ENCODE measurements around the gene SUGP1. TPM values are rescaled to one million over a fixed set of nuclear protein-coding genes. Genes with fewer than 3 reads are reported as not detected.

The SUGP1 gene
- total and polyA plus RNA-seq, 2 donors from 2014 or later, result 34.7 to 53.1 TPM

DNA sequence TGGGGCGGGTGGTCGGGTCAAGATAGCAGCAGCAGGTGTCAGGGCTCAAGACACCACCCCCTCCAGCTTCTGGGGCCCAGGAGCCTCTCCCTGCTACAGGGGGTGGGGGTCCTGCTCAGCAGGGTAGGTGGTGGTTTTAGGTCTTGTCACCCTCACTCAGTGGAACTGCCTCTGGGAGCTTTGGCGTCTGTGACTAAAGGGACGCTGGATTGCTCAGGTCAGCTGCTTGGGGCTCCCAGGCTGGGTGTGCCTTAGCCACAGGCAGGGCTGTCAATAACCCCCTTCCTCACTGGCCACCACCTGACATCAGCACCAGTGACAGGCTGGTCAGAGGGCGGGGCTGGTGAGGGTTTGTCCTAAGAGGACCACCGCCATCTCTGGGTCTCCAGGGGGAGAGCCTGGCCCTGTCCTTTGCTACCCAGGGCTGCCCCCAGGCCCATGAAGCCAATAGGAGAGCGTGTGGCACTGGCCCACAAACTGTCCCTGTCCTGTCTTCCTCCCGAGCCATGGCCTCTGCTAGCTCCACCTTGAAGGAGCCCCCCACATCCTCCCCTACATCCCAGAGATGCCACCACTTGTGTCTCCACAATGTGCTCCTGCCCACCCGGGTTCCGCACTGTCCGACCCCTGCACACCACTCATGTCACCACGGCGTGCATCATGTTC lies 36.7 kb upstream of the SUGP1 start:
- FAIRE-seq, result no peak
- no peaks in the 10 kb centered on the region for H3K9me3 ChIP-seq (ENCODE audit: control insufficient read depth in 2 of 3, insufficient read depth in 1 of 3, low read length in 3 of 3)
- H3K4me1 ChIP-seq (ENCODE audit: control insufficient read depth in 2 of 3, insufficient read depth in 2 of 3, low read depth in 1 of 3, low read length in 3 of 3), result peaks cover 0 to 2% (median 0%) of the 10 kb centered on the region in 3 donors
- TF ChIP-seq, protein P1, sequence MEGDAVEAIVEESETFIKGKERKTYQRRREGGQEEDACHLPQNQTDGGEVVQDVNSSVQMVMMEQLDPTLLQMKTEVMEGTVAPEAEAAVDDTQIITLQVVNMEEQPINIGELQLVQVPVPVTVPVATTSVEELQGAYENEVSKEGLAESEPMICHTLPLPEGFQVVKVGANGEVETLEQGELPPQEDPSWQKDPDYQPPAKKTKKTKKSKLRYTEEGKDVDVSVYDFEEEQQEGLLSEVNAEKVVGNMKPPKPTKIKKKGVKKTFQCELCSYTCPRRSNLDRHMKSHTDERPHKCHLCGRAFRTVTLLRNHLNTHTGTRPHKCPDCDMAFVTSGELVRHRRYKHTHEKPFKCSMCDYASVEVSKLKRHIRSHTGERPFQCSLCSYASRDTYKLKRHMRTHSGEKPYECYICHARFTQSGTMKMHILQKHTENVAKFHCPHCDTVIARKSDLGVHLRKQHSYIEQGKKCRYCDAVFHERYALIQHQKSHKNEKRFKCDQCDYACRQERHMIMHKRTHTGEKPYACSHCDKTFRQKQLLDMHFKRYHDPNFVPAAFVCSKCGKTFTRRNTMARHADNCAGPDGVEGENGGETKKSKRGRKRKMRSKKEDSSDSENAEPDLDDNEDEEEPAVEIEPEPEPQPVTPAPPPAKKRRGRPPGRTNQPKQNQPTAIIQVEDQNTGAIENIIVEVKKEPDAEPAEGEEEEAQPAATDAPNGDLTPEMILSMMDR (IDR thresholded peaks at IDR 0.05; ENCODE audit: borderline replicate concordance, extremely low read depth, insufficient read depth), result no peak
- H3K27ac ChIP-seq (ENCODE audit: low read depth in 2 of 2, low read length in 2 of 2), result no peak overlapping the region
- intact Hi-C loops (cut with DNase I), result no loop called here
- H3K27me3 ChIP-seq (ENCODE audit: control insufficient read depth, insufficient read depth, low read length), result no peaks in the 10 kb centered on the region
- H3K4me3 ChIP-seq (ENCODE audit: low read length in 3 of 3), result no peak overlapping the region
- no peak for DNase-seq
- peaks cover 2 to 49% (median 27%) of the 10 kb centered on the region in 3 donors for H3K36me3 ChIP-seq (ENCODE audit: control insufficient read depth in 2 of 3, insufficient read depth in 3 of 3, low read length in 3 of 3)
- H3K9ac ChIP-seq (ENCODE audit: low read length in 3 of 3), result no peak overlapping the region

DNA sequence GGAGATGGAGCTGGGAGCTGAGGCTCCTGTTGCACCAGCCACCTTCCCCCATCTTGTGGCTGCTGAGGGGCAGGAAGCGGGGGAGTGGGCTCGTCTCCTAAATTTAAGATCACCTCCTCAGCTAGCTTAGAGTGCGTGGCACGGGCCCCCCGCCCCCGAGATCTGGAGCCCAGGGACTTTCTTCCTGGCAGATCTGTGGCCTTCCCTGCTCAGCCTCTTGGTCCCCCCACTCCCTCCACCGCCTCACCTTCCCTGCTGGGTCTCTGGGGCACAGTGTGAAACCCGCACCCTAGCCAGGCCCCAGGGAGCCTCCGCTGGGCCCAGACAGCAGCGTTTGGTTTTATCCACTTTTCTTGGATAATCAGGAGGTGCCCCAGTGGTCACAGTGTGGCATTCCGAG lies 36.2 kb upstream of the SUGP1 start:
- Histone ChIP-seq H3K9ac (ENCODE audit: low read length in 3 of 3) (no peak overlapping the region), H3K36me3 (ENCODE audit: control insufficient read depth in 2 of 3, insufficient read depth in 3 of 3, low read length in 3 of 3) (peaks cover 2 to 50% (median 28%) of the 10 kb centered on the region in 3 donors), H3K4me1 (ENCODE audit: control insufficient read depth in 2 of 3, insufficient read depth in 2 of 3, low read depth in 1 of 3, low read length in 3 of 3) (peaks cover 0 to 2% (median 0%) of the 10 kb centered on the region in 3 donors), H3K27me3 (ENCODE audit: control insufficient read depth, insufficient read depth, low read length) (no peaks in the 10 kb centered on the region), H3K9me3 (ENCODE audit: control insufficient read depth in 2 of 3, insufficient read depth in 1 of 3, low read length in 3 of 3) (no peaks in the 10 kb centered on the region), H3K4me3 (ENCODE audit: low read length in 3 of 3) (no peak overlapping the region), H3K27ac (ENCODE audit: low read depth in 2 of 2, low read length in 2 of 2) (no peak overlapping the region)
- FAIRE-seq, result no peak
- intact Hi-C loops (cut with DNase I), result no loop called here
- DNase-seq, result no peak
- TF ChIP-seq, protein P1 (IDR thresholded peaks at IDR 0.05; ENCODE audit: borderline replicate concordance, extremely low read depth, insufficient read depth), result no peak

DNA sequence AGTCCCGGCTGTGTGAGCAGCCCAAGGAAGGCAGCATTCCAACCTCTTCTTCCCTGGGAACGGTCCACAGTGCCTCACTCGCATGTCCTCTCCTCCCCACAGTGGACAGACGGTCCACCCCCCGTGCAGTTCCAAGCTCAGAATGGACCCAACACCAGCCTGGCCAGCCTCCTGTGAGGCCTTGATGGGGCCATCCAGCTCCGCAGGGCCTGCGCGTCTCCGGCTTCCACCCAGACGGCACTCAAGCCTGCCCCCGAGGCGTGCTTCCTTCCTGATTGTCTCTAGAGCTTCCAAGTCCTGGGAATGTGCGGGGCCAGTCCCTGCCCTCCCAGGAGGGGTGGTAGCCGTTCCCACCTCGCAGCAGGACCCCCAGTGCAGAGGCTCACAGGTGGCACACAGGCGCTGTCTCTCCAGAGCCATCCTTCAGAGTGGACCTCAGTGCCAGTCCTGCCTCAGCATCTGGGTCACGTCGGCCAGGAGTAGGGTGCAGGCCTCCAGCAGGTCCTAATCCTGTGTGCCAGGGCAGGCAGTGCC lies 35.4 kb upstream of the SUGP1 start:
- TF ChIP-seq, protein P1 (IDR thresholded peaks at IDR 0.05; ENCODE audit: borderline replicate concordance, extremely low read depth, insufficient read depth), result no peak
- no peak for FAIRE-seq
- no peaks in the 10 kb centered on the region for H3K9me3 ChIP-seq (ENCODE audit: control insufficient read depth in 2 of 3, insufficient read depth in 1 of 3, low read length in 3 of 3)
- no peak overlapping the region for H3K27ac ChIP-seq (ENCODE audit: low read depth in 2 of 2, low read length in 2 of 2)
- no peak overlapping the region for H3K9ac ChIP-seq (ENCODE audit: low read length in 3 of 3)
- peaks cover 2 to 50% (median 28%) of the 10 kb centered on the region in 3 donors for H3K36me3 ChIP-seq (ENCODE audit: control insufficient read depth in 2 of 3, insufficient read depth in 3 of 3, low read length in 3 of 3)
- H3K27me3 ChIP-seq (ENCODE audit: control insufficient read depth, insufficient read depth, low read length), result no peaks in the 10 kb centered on the region
- no peak overlapping the region for H3K4me3 ChIP-seq (ENCODE audit: low read length in 3 of 3)
- no peaks in the 10 kb centered on the region for H3K4me1 ChIP-seq (ENCODE audit: control insufficient read depth in 2 of 3, insufficient read depth in 2 of 3, low read depth in 1 of 3, low read length in 3 of 3)
- DNase-seq, result no peak
- intact Hi-C loops (cut with DNase I), result no loop called here

All from kidney (tissue), 14 donors.